Activated CD4-positive, alpha-beta T cell treated with anti-CD3 and anti-CD28 coated beads for 48 hours (primary cell): ENCODE data around the gene SCNM1.
A peak's percentile ranks its signal among the peaks of the same experiment; 100 is the strongest.

Experiments
- DNase-seq: peaks from one replicate; pipeline ENCODE4 v3.0.0-alpha.2; 2020

SCNM1 gene

GRCh38 chr1:151165738-151166504, at the start of gene SCNM1, which contains the start of gene LYSMD1:
Gene SCNM1, plus strand, starts transcription at chr1:151166144. Its CDS starts 9 bp downstream, at chr1:151166153.
Gene LYSMD1, minus strand, starts transcription at chr1:151165902. Its CDS starts 644 bp downstream, at chr1:151165258.
- DNase-seq: peak; percentile 98

- no peak for DNase-seq
Measured at GRCh38 chr1:151124763-151125403, 41.1 kb upstream of the SCNM1 start.

GRCh38 chr1:151128800-151129199, 37.1 kb upstream of the SCNM1 start:
- DNase-seq: no peak

GRCh38 chr1:151130987-151131586, 34.9 kb upstream of the SCNM1 start:
- DNase-seq: peak; percentile 91

GRCh38 chr1:151131701-151132334, 34.1 kb upstream of the SCNM1 start:
- no peak for DNase-seq

- DNase-seq: no peak
Measured at GRCh38 chr1:151132335-151133017, 33.5 kb upstream of the SCNM1 start.

GRCh38 chr1:151133018-151133806, 32.7 kb upstream of the SCNM1 start:
- DNase-seq: no peak

- DNase-seq: no peak
Measured at GRCh38 chr1:151134396-151134795, 31.5 kb upstream of the SCNM1 start.

- DNase-seq: no peak
Measured at GRCh38 chr1:151134991-151135390, 31.0 kb upstream of the SCNM1 start.

- no peak for DNase-seq
Measured at GRCh38 chr1:151135433-151136385, 30.2 kb upstream of the SCNM1 start.

GRCh38 chr1:151137789-151138188, 28.2 kb upstream of the SCNM1 start:
- no peak for DNase-seq

- DNase-seq: no peak
Measured at GRCh38 chr1:151142411-151143056, 23.4 kb upstream of the SCNM1 start.

- DNase-seq: no peak
Measured at GRCh38 chr1:151143057-151143435, 22.9 kb upstream of the SCNM1 start.

GRCh38 chr1:151143986-151144385, 22.0 kb upstream of the SCNM1 start:
- DNase-seq: no peak

GRCh38 chr1:151144474-151145303, 21.3 kb upstream of the SCNM1 start:
- no peak for DNase-seq

- DNase-seq: peak; percentile 41
Measured at GRCh38 chr1:151145304-151146071, 20.5 kb upstream of the SCNM1 start.

- no peak for DNase-seq
Measured at GRCh38 chr1:151146072-151146411, 19.9 kb upstream of the SCNM1 start.

GRCh38 chr1:151146412-151147131, 19.4 kb upstream of the SCNM1 start, which contains the start of gene SEMA6C:
Gene SEMA6C, minus strand, starts transcription at chr1:151146631. Its CDS starts 4,010 bp downstream, at chr1:151142621.
- DNase-seq: peak; percentile 90
